CD4-positive, alpha-beta T cell treated with Interleukin-12 subunit alpha and Interleukin-12 subunit beta, for 1 hour (primary cell): ENCODE measurements around the gene TOP2B.

Experiments
- DNase-seq: peaks from one replicate; pipeline ENCODE4 v3.0.0-alpha.2; 2020

The TOP2B gene

GRCh38 chr3:25581823-25582222 lies 82.9 kb downstream of the TOP2B start:
- no peak for DNase-seq

DNA sequence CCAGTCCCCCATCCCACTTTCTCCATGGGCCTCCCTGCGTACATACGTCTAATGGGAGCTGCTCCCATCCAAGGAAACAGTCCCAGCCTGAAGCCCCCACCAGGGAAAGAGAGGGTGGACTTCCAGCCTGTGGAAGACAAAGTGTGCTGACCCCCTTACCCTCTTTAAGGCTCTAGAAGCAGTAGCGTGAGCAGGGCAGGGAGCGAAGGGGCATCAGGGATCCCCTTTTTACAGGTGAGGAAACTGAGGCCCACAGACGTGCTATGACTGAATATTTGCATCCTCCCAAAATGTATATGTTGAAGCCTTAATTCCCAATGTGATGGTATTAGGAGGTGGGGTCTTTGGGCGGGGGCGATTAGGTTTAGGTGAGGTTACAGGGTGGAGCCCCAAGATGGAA lies 83.4 kb downstream of the TOP2B start:
- no peak for DNase-seq

DNA sequence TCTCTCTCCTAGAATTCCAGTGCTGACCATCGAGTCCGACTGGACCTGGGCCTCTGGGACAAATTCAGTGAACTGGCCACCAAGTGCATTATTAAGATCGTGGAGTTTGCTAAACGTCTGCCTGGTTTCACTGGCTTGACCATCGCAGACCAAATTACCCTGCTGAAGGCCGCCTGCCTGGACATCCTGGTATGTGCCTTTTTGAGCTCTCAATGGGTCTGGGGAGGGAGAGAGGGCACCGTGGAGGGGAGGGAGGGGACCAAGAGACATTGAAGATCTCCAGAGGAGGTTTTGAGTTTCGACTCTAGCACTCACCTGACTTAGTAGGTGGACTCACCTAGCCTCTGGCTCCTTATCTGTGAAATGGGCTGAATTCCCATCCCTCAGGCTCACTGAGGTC lies 84.2 kb downstream of the TOP2B start:
- DNase-seq: no peak

DNA sequence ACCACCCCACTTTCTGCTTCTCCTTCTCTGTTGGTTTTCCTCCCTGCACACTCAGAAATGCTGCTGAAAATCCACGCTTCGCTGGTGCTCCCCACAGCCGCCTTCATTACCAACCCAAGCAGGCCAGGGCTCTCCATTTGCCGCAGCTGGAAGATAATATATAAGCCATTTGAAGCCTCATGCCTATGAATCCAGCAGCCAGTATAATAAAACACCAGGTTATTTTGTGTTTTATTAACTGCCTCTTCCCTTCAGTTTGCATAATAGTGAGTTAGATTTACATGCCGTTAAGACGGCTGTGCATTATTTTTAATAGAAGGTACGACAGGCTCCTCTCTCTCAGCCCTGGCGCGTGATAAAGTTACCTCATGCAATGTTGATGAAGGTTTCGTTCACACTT lies 86.6 kb downstream of the TOP2B start:
- DNase-seq: no peak

- DNase-seq: no peak
Observed at GRCh38 chr3:25576831-25577454, 87.8 kb downstream of the TOP2B start.

DNA sequence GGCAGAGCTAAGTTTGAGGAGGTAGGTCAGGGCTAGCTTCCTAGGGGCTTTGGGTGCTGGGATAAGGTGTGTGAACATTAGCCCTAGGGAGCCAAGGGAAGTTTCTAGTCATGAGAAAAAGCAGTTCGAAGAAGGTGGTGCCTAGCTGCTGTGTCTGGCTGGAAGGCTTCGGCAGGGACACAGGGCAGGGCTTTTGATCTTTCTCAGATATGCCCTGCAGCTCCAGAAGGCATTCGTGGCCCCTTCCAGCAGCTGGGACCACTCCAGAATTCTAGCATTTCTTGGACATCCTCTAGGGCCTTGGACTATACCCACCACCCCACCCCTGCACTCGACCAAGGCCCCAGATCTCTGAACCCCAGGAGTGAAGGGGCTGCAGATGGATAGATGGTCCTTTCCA lies 88.6 kb downstream of the TOP2B start:
- DNase-seq: no peak

GRCh38 chr3:25575001-25575400 lies 89.7 kb downstream of the TOP2B start:
- DNase-seq: no peak

DNA sequence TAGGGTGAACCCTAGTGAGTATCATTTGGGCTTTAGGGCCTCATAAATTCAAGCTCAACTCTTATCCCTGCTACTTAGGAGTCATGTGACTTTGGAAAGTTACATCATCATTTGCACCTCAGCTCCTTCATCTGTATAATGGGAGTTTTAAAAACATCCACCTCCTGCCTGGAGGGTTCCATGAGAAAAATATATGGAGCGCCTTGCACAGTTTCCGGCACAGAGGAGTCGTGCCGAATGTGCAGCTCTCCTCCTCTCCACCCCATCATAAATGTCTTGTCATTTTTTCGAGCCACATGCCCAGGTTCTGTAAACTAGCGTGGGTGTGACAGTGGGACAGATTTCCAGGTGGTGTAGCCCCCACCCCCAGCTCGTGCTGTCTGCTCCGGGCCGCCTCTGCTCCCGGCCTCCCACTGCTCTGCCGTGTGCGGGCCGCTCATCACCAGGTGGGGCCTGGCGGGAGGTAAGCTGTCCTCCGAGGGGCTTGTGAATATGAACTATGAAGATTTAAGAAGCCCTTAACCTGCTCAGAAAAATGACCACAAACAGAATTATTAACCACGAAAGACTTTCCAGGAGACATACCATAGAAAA lies 90.4 kb downstream of the TOP2B start:
- DNase-seq: no peak

DNA sequence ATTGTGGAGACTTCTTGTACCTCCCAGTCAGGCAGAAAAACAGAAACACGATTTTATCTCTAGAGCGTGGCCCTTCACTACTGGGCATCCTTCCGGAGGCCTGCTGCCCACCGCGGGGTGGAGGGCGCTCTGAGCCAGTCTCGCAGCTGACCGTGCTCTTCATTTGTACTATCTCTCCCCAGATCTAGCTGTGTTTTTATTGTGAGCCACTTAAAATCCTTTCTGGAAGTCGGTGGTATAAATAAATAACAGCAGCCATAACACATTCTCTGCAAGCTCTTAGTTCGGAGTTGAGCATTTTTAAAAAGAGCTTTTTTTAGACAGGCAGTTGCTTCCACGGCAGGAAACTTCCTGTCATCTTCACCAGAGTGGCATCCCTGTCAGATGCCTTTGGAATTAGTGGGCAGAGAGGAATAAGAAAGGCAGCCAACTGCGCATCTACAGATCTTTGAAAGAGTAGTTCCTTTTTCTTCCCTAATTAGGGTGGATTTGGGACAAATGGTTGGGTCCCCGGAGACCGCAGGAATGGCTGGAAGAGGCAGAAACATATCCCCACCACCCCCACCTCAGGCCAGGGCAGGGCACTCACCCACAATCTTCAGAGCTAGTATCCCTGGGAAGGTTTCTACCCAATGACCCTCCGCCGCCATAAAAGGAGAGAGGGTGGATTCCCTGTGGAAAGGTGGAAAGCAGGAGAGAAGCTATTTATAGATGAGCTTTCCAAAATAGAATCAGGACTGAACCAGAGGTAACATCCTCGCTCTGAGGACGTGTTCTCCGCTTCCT lies 91.1 kb downstream of the TOP2B start:
- DNase-seq: no peak

DNA sequence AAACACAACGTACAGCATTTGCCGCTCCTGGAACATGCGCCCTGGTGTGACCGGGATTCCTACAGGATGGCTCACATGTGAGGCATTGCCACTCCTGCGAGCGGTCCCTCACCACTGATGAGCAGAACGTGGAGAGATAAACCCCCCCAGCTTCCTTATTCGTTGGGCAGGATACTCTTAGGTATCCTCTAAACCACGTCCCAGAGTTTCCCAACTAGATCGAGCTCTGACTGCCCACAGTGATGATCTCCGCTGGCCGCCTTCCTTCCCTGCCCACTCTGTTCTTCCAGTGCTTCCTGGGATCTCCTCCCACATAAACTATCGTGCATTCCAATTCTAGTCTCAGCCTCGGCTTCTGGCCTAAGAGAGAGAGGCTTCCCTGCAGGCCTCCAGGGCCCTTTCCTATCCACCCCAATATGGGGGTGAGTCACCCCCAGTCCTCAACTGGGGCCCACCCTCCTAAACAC lies 91.8 kb downstream of the TOP2B start:
- DNase-seq: no peak

GRCh38 chr3:25572336-25572735 lies 92.4 kb downstream of the TOP2B start:
- no peak for DNase-seq

DNA sequence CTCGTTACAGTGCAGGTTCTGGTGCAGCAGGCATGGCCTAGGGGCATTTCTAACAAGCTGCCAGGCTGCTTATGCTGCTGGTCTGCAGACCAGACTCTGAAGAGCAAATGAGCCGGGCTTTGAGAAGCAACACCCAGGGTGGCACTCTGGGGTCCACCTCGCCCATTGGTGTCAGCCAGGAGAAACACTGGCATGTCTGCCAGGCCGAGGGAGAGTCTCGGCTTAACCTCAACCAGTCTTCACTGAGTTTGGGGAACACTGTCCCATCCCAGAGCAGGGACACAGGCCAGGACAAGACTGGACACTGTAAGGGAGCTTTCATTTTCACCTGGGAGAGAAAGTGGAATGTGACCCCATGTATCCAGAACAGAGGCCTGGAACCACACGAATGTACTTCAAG lies 93.4 kb downstream of the TOP2B start:
- DNase-seq: no peak

- no peak for DNase-seq
Observed at GRCh38 chr3:25568525-25569078, 96.1 kb downstream of the TOP2B start.

DNA sequence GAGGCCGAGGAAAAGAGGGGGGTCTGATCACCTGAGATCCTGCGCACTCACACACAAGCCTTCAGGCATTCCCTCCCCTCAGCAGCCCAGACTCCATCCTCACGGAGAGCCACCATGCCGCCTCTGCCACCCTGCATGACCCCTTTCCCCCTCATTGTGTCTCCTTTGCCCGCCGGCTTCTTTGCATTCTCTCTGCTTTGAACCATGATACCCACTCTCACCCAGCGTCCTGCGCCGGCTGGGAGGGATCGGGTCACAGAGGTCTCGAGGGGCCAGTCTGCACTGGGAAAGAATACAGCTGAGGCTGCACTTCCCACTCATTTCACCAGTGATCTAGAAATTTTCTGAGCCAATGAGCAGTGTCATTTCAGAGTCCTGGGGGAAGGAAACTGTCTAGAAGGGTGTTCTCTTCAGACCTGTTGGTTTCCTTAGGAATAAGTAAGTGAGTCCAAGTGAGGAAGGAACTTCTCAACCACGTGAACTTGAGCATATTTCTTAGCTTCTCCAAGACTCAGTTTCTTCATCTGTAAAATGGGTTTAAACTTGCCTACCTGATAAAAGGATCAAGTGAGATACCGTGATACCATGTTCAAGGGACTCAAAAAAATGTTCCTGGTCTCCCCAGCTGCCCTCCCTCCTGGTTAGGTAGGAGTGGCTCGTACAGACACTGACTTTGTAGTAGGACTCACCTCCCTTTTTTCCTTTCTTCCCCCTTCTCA lies 96.7 kb downstream of the TOP2B start:
- no peak for DNase-seq

- DNase-seq: no peak
Observed at GRCh38 chr3:25567388-25567787, 97.3 kb downstream of the TOP2B start.

- DNase-seq: no peak
Observed at GRCh38 chr3:25566358-25566920, 98.3 kb downstream of the TOP2B start.

DNA sequence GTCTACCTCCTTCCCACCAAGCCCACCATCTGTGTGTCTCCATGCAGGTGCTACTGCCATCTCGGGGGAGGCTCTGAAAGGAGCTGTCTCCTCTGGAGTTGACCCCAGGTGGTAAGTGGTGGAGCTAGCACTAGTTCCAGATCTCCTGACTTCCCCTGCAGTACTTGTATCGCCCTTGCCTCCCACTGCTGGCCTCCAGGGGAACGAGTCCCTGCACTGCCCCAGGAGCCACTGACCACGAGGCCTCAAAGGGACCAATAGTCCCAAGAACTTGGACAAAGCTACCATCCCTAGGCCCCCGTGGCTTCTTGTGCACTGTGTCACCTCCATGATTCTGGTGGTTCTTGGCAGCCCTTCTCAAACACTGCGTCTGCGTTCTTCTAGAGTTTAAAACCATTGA lies 98.9 kb downstream of the TOP2B start:
- DNase-seq: no peak

- no peak for DNase-seq
Observed at GRCh38 chr3:25564075-25564474, 100.6 kb downstream of the TOP2B start.

- DNase-seq: no peak
Observed at GRCh38 chr3:25563601-25564000, 101.1 kb downstream of the TOP2B start.

- DNase-seq: no peak
Observed at GRCh38 chr3:25558796-25559195, 105.9 kb downstream of the TOP2B start.

GRCh38 chr3:25558121-25558520 lies 106.6 kb downstream of the TOP2B start:
- DNase-seq: no peak

- DNase-seq: no peak
Observed at GRCh38 chr3:25557694-25558093, 107.0 kb downstream of the TOP2B start.

- DNase-seq: no peak
Observed at GRCh38 chr3:25556447-25556846, 108.3 kb downstream of the TOP2B start.
